AG09319 (cell line): ENCODE measurements around the gene THADA.
"Not testable (repeated sequence)": the region's sequence is repeated elsewhere in the genome, so short reads cannot be mapped to it uniquely, and the experiment has no call there.

Experiments used
- DNase-seq: peaks from one replicate; pipeline ENCODE4 v3.0.0-alpha.2; 2010; ENCODE audit warnings: low read depth; ENCODE audit errors: extremely low read depth
- CTCF ChIP-seq: IDR thresholded peaks from 2 replicates; pipeline ENCODE4 v1.5.1; 2011; ENCODE audit warnings: low read depth, mild to moderate bottlenecking, inconsistent platforms, low read length, moderate library complexity

THADA gene

GRCh38 chr2:43305012-43305411, 290.8 kb downstream of the THADA start:
- TF ChIP-seq CTCF, result no peak

GRCh38 chr2:43303889-43304288, 291.9 kb downstream of the THADA start:
- TF ChIP-seq CTCF, result no peak
- no peak for DNase-seq

More at GRCh38 chr2:43305012-43305411, 290.8 kb downstream of the THADA start:
- DNase-seq, result no peak

GRCh38 chr2:43302961-43303494, 292.8 kb downstream of the THADA start:
- no peak for TF ChIP-seq CTCF
- DNase-seq, result no peak

- DNase-seq, result no peak
- TF ChIP-seq CTCF, result no peak
Observed at GRCh38 chr2:43302182-43302960, 293.5 kb downstream of the THADA start.

- TF ChIP-seq CTCF, result no peak
- DNase-seq, result no peak
Observed at GRCh38 chr2:43300781-43301583, 294.9 kb downstream of the THADA start.

GRCh38 chr2:43300222-43300621, 295.6 kb downstream of the THADA start:
- TF ChIP-seq CTCF, result no peak
- DNase-seq, result no peak

GRCh38 chr2:43298500-43298899, 297.3 kb downstream of the THADA start:
- TF ChIP-seq CTCF, result no peak
- DNase-seq, result no peak

- DNase-seq, result not testable (repeated sequence)
Observed at GRCh38 chr2:43297740-43298139, 298.1 kb downstream of the THADA start.
